RWPE2 (cell line): Measurements from ENCODE around the gene LAMB3.
A peak's percentile ranks its signal among the peaks of the same experiment; 100 is the strongest.

Source experiments
- ATAC-seq: fragments of 200-7000 bp; cut with Tn5 transposase; 3 replicates; pipeline ENCODE4 v1.9.1; 2021; ENCODE audit warnings: low read depth
- DNase-seq: peaks from one replicate; pipeline ENCODE4 v3.0.0-alpha.2; 2020; ENCODE audit warnings: low spot score
- H3K27ac ChIP-seq: fragments of 450-650 bp; 2 replicates; pipeline ENCODE4 v1.5.1; 2017; ENCODE audit warnings: mild to moderate bottlenecking; ENCODE audit not compliant: poor library complexity, severe bottlenecking
- H3K27me3 ChIP-seq: fragments of 250-450 bp; sonication (Bioruptor Pico); 2 replicates; pipeline ENCODE4 v1.5.1; 2021; ENCODE audit warnings: mild to moderate bottlenecking, moderate library complexity; ENCODE audit not compliant: insufficient read depth, poor library complexity, severe bottlenecking
- H3K36me3 ChIP-seq: fragments of 250-450 bp; sonication (Bioruptor Pico); 2 replicates; pipeline ENCODE4 v1.5.1; 2020; ENCODE audit warnings: low read depth, mild to moderate bottlenecking, moderate library complexity
- H3K4me1 ChIP-seq: fragments of 250-450 bp; sonication (Bioruptor Pico); 2 replicates; pipeline ENCODE4 v1.5.1; 2021; ENCODE audit warnings: mild to moderate bottlenecking, moderate library complexity; ENCODE audit not compliant: insufficient read depth, poor library complexity, severe bottlenecking
- H3K4me3 ChIP-seq: fragments of 250-450 bp; sonication (Bioruptor Pico); 2 replicates; pipeline ENCODE4 v1.5.1; 2021; ENCODE audit warnings: mild to moderate bottlenecking, moderate library complexity; ENCODE audit not compliant: severe bottlenecking
- H3K9me3 ChIP-seq: fragments of 250-450 bp; sonication (Bioruptor Pico); 2 replicates; pipeline ENCODE4 v1.5.1; 2021; ENCODE audit warnings: mild to moderate bottlenecking, moderate library complexity; ENCODE audit not compliant: severe bottlenecking
- TF ChIP-seq, protein P1 (sequence below): fragments of 450-650 bp; IDR thresholded peaks from one replicate; pipeline ENCODE4 v1.5.1; 2017; ENCODE audit warnings: mild to moderate bottlenecking, moderate library complexity; ENCODE audit not compliant: poor library complexity, severe bottlenecking

Gene LAMB3

GRCh38 chr1:209567698-209568175 is 84.5 kb downstream of the LAMB3 start:
- peak; percentile 44 for DNase-seq
- TF ChIP-seq, protein P1, sequence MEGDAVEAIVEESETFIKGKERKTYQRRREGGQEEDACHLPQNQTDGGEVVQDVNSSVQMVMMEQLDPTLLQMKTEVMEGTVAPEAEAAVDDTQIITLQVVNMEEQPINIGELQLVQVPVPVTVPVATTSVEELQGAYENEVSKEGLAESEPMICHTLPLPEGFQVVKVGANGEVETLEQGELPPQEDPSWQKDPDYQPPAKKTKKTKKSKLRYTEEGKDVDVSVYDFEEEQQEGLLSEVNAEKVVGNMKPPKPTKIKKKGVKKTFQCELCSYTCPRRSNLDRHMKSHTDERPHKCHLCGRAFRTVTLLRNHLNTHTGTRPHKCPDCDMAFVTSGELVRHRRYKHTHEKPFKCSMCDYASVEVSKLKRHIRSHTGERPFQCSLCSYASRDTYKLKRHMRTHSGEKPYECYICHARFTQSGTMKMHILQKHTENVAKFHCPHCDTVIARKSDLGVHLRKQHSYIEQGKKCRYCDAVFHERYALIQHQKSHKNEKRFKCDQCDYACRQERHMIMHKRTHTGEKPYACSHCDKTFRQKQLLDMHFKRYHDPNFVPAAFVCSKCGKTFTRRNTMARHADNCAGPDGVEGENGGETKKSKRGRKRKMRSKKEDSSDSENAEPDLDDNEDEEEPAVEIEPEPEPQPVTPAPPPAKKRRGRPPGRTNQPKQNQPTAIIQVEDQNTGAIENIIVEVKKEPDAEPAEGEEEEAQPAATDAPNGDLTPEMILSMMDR, result no peak

GRCh38 chr1:209565759-209566678 is 86.2 kb downstream of the LAMB3 start:
- Histone ChIP-seq H3K27ac (peak overlapping the region; percentile 66), H3K36me3 (no peaks in the 10 kb centered on the region), H3K27me3 (no peaks in the 10 kb centered on the region), H3K4me1 (peaks cover 24% of the 10 kb centered on the region), H3K9me3 (no peaks in the 10 kb centered on the region), H3K4me3 (no peak overlapping the region)
- DNase-seq, result peak; percentile 54
- peak; percentile 75 for ATAC-seq
- TF ChIP-seq, protein P1, result peak; percentile 62

More at GRCh38 chr1:209567698-209568175, 84.5 kb downstream of the LAMB3 start:
- H3K9me3 ChIP-seq, result no peaks in the 10 kb centered on the region
- peak overlapping the region; percentile 66 for H3K27ac ChIP-seq
- no peak overlapping the region for H3K4me3 ChIP-seq
- no peaks in the 10 kb centered on the region for H3K27me3 ChIP-seq
- H3K4me1 ChIP-seq, result peaks cover 24% of the 10 kb centered on the region
- H3K36me3 ChIP-seq, result no peaks in the 10 kb centered on the region
- ATAC-seq, result peak; percentile 91
